ENCODE results near the gene SLC35C1.
"Not testable (repeated sequence)": the region's sequence is repeated elsewhere in the genome, so short reads cannot be mapped to it uniquely, and the experiment has no call there.

Gene SLC35C1

DNA sequence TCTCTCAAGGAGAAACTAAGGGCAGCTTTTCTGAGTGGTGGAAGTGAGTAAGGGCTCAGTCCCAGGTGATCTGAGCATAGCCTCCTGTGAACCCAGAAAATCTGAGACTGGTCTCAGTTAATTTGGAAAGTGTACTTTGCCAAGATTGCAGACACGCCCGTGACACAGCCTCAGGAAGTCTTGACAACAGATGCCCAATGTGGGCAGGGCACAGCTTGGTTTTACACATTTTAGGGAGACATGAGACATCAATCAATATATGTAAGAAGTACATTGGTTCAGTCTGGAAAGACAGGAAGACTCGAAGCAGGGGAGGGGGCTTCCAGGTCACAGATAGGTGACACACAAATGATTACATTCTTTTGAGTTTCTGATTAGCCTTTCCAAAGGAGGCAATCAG, 28.8 kb downstream of the SLC35C1 start:
- TF ChIP-seq, protein P1, sequence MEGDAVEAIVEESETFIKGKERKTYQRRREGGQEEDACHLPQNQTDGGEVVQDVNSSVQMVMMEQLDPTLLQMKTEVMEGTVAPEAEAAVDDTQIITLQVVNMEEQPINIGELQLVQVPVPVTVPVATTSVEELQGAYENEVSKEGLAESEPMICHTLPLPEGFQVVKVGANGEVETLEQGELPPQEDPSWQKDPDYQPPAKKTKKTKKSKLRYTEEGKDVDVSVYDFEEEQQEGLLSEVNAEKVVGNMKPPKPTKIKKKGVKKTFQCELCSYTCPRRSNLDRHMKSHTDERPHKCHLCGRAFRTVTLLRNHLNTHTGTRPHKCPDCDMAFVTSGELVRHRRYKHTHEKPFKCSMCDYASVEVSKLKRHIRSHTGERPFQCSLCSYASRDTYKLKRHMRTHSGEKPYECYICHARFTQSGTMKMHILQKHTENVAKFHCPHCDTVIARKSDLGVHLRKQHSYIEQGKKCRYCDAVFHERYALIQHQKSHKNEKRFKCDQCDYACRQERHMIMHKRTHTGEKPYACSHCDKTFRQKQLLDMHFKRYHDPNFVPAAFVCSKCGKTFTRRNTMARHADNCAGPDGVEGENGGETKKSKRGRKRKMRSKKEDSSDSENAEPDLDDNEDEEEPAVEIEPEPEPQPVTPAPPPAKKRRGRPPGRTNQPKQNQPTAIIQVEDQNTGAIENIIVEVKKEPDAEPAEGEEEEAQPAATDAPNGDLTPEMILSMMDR (IDR thresholded peaks at IDR 0.05; ENCODE audit: low read depth, low read length) = no peak
- no peak overlapping the region for H3K4me3 ChIP-seq (replicated peaks in 1 of 2; ENCODE audit: low read depth in 2 of 2, low read length in 2 of 2)
- DNase-seq (ENCODE audit: low read depth in 2 of 2) = no peak

DNA sequence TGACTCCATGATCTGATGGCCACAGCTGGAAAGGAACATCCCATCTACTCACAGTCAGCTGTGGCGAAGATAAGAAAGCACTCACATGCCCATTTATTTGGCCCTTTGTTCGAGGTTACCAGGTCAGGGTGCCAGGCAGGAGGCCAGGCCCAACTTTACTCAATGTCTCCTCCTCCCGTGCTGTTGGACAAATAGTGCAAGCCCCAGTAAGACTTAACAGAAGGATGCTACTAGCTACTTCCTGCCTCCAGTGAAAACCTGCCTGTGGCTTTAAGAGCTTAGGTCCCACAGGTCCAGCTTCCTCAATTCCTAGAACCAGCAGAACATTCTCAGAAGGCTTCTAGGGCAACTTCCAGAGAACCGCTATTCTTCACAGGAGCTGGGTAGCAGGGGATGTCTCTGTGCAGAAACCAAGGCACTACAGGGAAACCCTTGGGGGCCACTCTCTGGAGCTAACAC, 29.4 kb downstream of the SLC35C1 start:
- DNase-seq (ENCODE audit: low read depth in 2 of 2) = peak in 1 of 2 donors; percentile 13
- TF ChIP-seq, protein P1 (IDR thresholded peaks at IDR 0.05; ENCODE audit: low read depth, low read length) = no peak
- no peak overlapping the region for H3K4me3 ChIP-seq (replicated peaks in 1 of 2; ENCODE audit: low read depth in 2 of 2, low read length in 2 of 2)

DNA sequence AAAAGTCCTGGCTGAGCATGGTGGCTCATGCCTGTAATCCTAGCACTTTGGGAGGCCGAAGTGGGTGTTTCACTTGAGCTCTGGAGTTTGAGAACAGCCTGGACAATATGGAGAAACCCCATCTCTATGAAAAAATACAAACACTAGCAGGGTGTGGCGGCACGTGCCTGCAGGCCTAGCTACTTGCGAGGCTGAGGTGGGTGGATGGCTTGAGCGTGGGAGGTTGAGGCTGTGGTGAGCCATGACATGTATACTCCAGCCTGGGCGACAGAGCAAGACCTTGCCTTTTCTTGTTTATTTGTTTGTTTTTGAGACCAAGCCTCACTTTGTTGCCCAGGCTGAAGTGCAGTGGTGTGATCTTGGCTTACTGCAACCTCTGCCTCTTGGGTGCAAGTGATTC, 34.3 kb downstream of the SLC35C1 start:
- no peak overlapping the region for H3K4me3 ChIP-seq (replicated peaks in 1 of 2; ENCODE audit: low read depth in 2 of 2, low read length in 2 of 2)
- TF ChIP-seq, protein P1 (IDR thresholded peaks at IDR 0.05; ENCODE audit: low read depth, low read length) = no peak
- no peak for DNase-seq (ENCODE audit: low read depth in 2 of 2)

- H3K4me3 ChIP-seq (replicated peaks in 1 of 2; ENCODE audit: low read depth in 2 of 2, low read length in 2 of 2); DNase-seq (ENCODE audit: low read depth in 2 of 2): not testable (repeated sequence)
Observed at GRCh38 chr11:45840251-45840650, 35.3 kb downstream of the SLC35C1 start.

GRCh38 chr11:45843158-45843924, 38.4 kb downstream of the SLC35C1 start:
- H3K4me3 ChIP-seq (replicated peaks in 1 of 2; ENCODE audit: low read depth in 2 of 2, low read length in 2 of 2) = no peak overlapping the region
- peak; percentile 92 to 93 for DNase-seq (ENCODE audit: low read depth in 2 of 2)
- TF ChIP-seq, protein P1 (IDR thresholded peaks at IDR 0.05; ENCODE audit: low read depth, low read length) = peak; percentile 88

GRCh38 chr11:45844822-45845578, 40.1 kb downstream of the SLC35C1 start:
- no peak overlapping the region for H3K4me3 ChIP-seq (replicated peaks in 1 of 2; ENCODE audit: low read depth in 2 of 2, low read length in 2 of 2)
- TF ChIP-seq, protein P1 (IDR thresholded peaks at IDR 0.05; ENCODE audit: low read depth, low read length) = no peak
- no peak for DNase-seq (ENCODE audit: low read depth in 2 of 2)

- no peak for DNase-seq (ENCODE audit: low read depth in 2 of 2)
Observed at GRCh38 chr11:45846174-45846675, 41.3 kb downstream of the SLC35C1 start.

More at GRCh38 chr11:45846174-45846675, 41.3 kb downstream of the SLC35C1 start:
- no peak overlapping the region for H3K4me3 ChIP-seq (replicated peaks in 1 of 2; ENCODE audit: low read depth in 2 of 2, low read length in 2 of 2)
- TF ChIP-seq, protein P1 (IDR thresholded peaks at IDR 0.05; ENCODE audit: low read depth, low read length) = no peak
